Measurements from ENCODE around the gene EFHD2. TPM values are rescaled to one million over a fixed set of nuclear protein-coding genes. Genes with fewer than 3 reads are reported as not detected.
"Not testable (repeated sequence)": the region's sequence is repeated elsewhere in the genome, so short reads cannot be mapped to it uniquely, and the experiment has no call there.

EFHD2 gene
- polyA plus RNA-seq, 3 donors = 8.2 to 11.9 (median 10.8) TPM

- DNase-seq (ENCODE audit: low read depth in 3 of 3, low spot score in 2 of 3) = no peak
These were observed 1.2 kb downstream of the EFHD2 start for GRCh38 chr1:15410884-15411245.

- DNase-seq (ENCODE audit: low read depth in 3 of 3, low spot score in 2 of 3) = no peak
These were observed 2.0 kb downstream of the EFHD2 start for GRCh38 chr1:15411593-15412137.

GRCh38 chr1:15412175-15412800, 2.6 kb downstream of the EFHD2 start:
- no peak for DNase-seq (ENCODE audit: low read depth in 3 of 3, low spot score in 2 of 3)

GRCh38 chr1:15412843-15413242, 3.2 kb downstream of the EFHD2 start:
- DNase-seq (ENCODE audit: low read depth in 3 of 3, low spot score in 2 of 3) = no peak

- DNase-seq (ENCODE audit: low read depth in 3 of 3, low spot score in 2 of 3) = no peak
These were observed 4.1 kb downstream of the EFHD2 start for GRCh38 chr1:15413563-15414444.

- no peak for DNase-seq (ENCODE audit: low read depth in 3 of 3, low spot score in 2 of 3)
These were observed 4.8 kb downstream of the EFHD2 start for GRCh38 chr1:15414445-15414983.

GRCh38 chr1:15417059-15417934, 7.6 kb downstream of the EFHD2 start:
- DNase-seq (ENCODE audit: low read depth in 3 of 3, low spot score in 2 of 3) = no peak

GRCh38 chr1:15418806-15419515, 9.3 kb downstream of the EFHD2 start:
- DNase-seq (ENCODE audit: low read depth in 3 of 3, low spot score in 2 of 3) = no peak

- DNase-seq (ENCODE audit: low read depth in 3 of 3, low spot score in 2 of 3) = no peak
These were observed 11.3 kb downstream of the EFHD2 start for GRCh38 chr1:15420853-15421465.

GRCh38 chr1:15422871-15423270, 13.2 kb downstream of the EFHD2 start:
- no peak for DNase-seq (ENCODE audit: low read depth in 3 of 3, low spot score in 2 of 3)

GRCh38 chr1:15423355-15424077, 13.8 kb downstream of the EFHD2 start:
- DNase-seq (ENCODE audit: low read depth in 3 of 3, low spot score in 2 of 3) = no peak

GRCh38 chr1:15424146-15424667, 14.5 kb downstream of the EFHD2 start:
- DNase-seq (ENCODE audit: low read depth in 3 of 3, low spot score in 2 of 3) = no peak

- no peak for DNase-seq (ENCODE audit: low read depth in 3 of 3, low spot score in 2 of 3)
These were observed 15.3 kb downstream of the EFHD2 start for GRCh38 chr1:15424981-15425380.

GRCh38 chr1:15425521-15425920, 15.8 kb downstream of the EFHD2 start:
- no peak for DNase-seq (ENCODE audit: low read depth in 3 of 3, low spot score in 2 of 3)

GRCh38 chr1:15425958-15426357, 16.3 kb downstream of the EFHD2 start:
- no peak for DNase-seq (ENCODE audit: low read depth in 3 of 3, low spot score in 2 of 3)

GRCh38 chr1:15426492-15427279, 17.0 kb downstream of the EFHD2 start:
- DNase-seq (ENCODE audit: low read depth in 3 of 3, low spot score in 2 of 3) = no peak

GRCh38 chr1:15427280-15427666, 17.6 kb downstream of the EFHD2 start:
- DNase-seq (ENCODE audit: low read depth in 3 of 3, low spot score in 2 of 3) = no peak

GRCh38 chr1:15428252-15428651, 18.6 kb downstream of the EFHD2 start:
- not testable (repeated sequence) for DNase-seq (ENCODE audit: low read depth in 3 of 3, low spot score in 2 of 3)
